Activated T-helper 1 cell treated with Interleukin-2 at 50 U/mL for 16 hours (primary cell): Measurements from ENCODE around the gene MAGI2.

ENCODE experiments used
- DNase-seq: peaks from one replicate; pipeline ENCODE4 v3.0.0-alpha.2; 2020; ENCODE audit warnings: low read depth

MAGI2 gene

GRCh38 chr7:78716876-78717275, 736.6 kb downstream of the MAGI2 start:
- DNase-seq, result no peak

GRCh38 chr7:78714356-78714755, 739.1 kb downstream of the MAGI2 start:
- no peak for DNase-seq

- no peak for DNase-seq
Observed at GRCh38 chr7:78712111-78712510, 741.4 kb downstream of the MAGI2 start.

GRCh38 chr7:78709658-78710057, 743.8 kb downstream of the MAGI2 start:
- no peak for DNase-seq

- DNase-seq, result no peak
Observed at GRCh38 chr7:78704504-78704903, 749.0 kb downstream of the MAGI2 start.

GRCh38 chr7:78703391-78703790, 750.1 kb downstream of the MAGI2 start:
- no peak for DNase-seq

GRCh38 chr7:78702770-78703169, 750.7 kb downstream of the MAGI2 start:
- DNase-seq, result no peak

GRCh38 chr7:78695826-78696225, 757.6 kb downstream of the MAGI2 start:
- no peak for DNase-seq

GRCh38 chr7:78691584-78691983, 761.9 kb downstream of the MAGI2 start:
- no peak for DNase-seq

GRCh38 chr7:78690174-78690573, 763.3 kb downstream of the MAGI2 start:
- DNase-seq, result no peak

- DNase-seq, result no peak
Observed at GRCh38 chr7:78688376-78688775, 765.1 kb downstream of the MAGI2 start.

- DNase-seq, result no peak
Observed at GRCh38 chr7:78686189-78686588, 767.3 kb downstream of the MAGI2 start.

GRCh38 chr7:78684201-78684600, 769.3 kb downstream of the MAGI2 start:
- DNase-seq, result no peak

GRCh38 chr7:78683566-78683965, 769.9 kb downstream of the MAGI2 start:
- no peak for DNase-seq

- no peak for DNase-seq
Observed at GRCh38 chr7:78679112-78679876, 774.2 kb downstream of the MAGI2 start.

- DNase-seq, result no peak
Observed at GRCh38 chr7:78677391-78677790, 776.1 kb downstream of the MAGI2 start.

GRCh38 chr7:78675511-78675910, 778.0 kb downstream of the MAGI2 start:
- DNase-seq, result no peak

- DNase-seq, result no peak
Observed at GRCh38 chr7:78673272-78673671, 780.2 kb downstream of the MAGI2 start.

GRCh38 chr7:78662939-78663338, 790.5 kb downstream of the MAGI2 start:
- DNase-seq, result no peak

- DNase-seq, result no peak
Observed at GRCh38 chr7:78649976-78650375, 803.5 kb downstream of the MAGI2 start.

GRCh38 chr7:78649236-78649635, 804.2 kb downstream of the MAGI2 start:
- no peak for DNase-seq

GRCh38 chr7:78642751-78643150, 810.7 kb downstream of the MAGI2 start:
- DNase-seq, result no peak

- DNase-seq, result no peak
Observed at GRCh38 chr7:78638364-78638763, 815.1 kb downstream of the MAGI2 start.

- DNase-seq, result no peak
Observed at GRCh38 chr7:78636727-78637126, 816.7 kb downstream of the MAGI2 start.
